MCF 10A (cell line): Measurements from ENCODE around the gene DAAM1. TPM values are rescaled to one million over a fixed set of nuclear protein-coding genes. Genes with fewer than 3 reads are reported as not detected.
A peak's percentile ranks its signal among the peaks of the same experiment; 100 is the strongest.

ENCODE experiments used
- BruUV-seq: library from RNA; stranded (reverse); fragments of 400-500 nt; replicated peaks from 2 replicates; lab custom pipeline; 2021; lab: Mats Ljungman, UMichigan
- CTCF ChIA-PET: fragments of 300-600 bp; sonication (Branson Sonifier 250); formaldehyde crosslinking; extraction: SDS; loops from one replicate; lab custom pipeline; 2021; ENCODE audit warnings: antibody characterized with exemption, inconsistent platforms; lab: Yijun Ruan, JAX
- POLR2A ChIA-PET: fragments of 300-600, 350-650 bp; sonication (Branson Sonifier 250); formaldehyde crosslinking; extraction: SDS; loops from one replicate; lab custom pipeline; 2020; ENCODE audit warnings: antibody characterized with exemption, inconsistent platforms; lab: Yijun Ruan, JAX
- DNase-seq: peaks from one replicate; pipeline ENCODE4 v3.0.0-alpha.2; 2018; ENCODE audit not compliant: unreplicated experiment
- H3K27ac Mint-ChIP-seq: one replicate; pipeline ENCODE4 v1.8.0; 2022; ENCODE audit warnings: mild to moderate bottlenecking, low read depth, mixed read lengths; ENCODE audit not compliant: unreplicated experiment
- H3K27me3 Mint-ChIP-seq: one replicate; pipeline ENCODE4 v1.8.0; 2022; ENCODE audit warnings: mixed read lengths; ENCODE audit not compliant: insufficient read depth, unreplicated experiment
- H3K36me3 Mint-ChIP-seq: one replicate; pipeline ENCODE4 v1.8.0; 2022; ENCODE audit warnings: mild to moderate bottlenecking, moderate library complexity, mixed read lengths; ENCODE audit not compliant: insufficient read depth, unreplicated experiment
- H3K4me1 Mint-ChIP-seq: one replicate; pipeline ENCODE4 v1.8.0; 2022; ENCODE audit warnings: mixed read lengths; ENCODE audit not compliant: insufficient read depth, unreplicated experiment
- H3K4me3 Mint-ChIP-seq: one replicate; pipeline ENCODE4 v1.8.0; 2022; ENCODE audit warnings: mild to moderate bottlenecking, moderate library complexity, mixed read lengths; ENCODE audit not compliant: unreplicated experiment
- H3K9me3 Mint-ChIP-seq: one replicate; pipeline ENCODE4 v1.8.0; 2022; ENCODE audit warnings: mixed read lengths; ENCODE audit not compliant: unreplicated experiment
- CTCF ChIP-seq: fragments of 200-600 bp; IDR thresholded peaks from one replicate; pipeline ENCODE4 v1.8.0; 2022; ENCODE audit warnings: antibody characterized with exemption, mild to moderate bottlenecking; ENCODE audit not compliant: unreplicated experiment
- intact Hi-C: fragments of 100-400 bp; cut with micrococcal nuclease; formaldehyde crosslinking; loops from 2 replicates; pipeline ENCODE4 v1.14.1; 2022
- total RNA-seq: library from RNA; stranded (reverse); gene quantifications from 2 replicates; pipeline ENCODE4 v1.2.3, GENCODE V29; 2022

Gene DAAM1
- total RNA-seq, 1 experiment from 2014 or later, result 27.4 TPM

- CTCF ChIA-PET, result no interaction called here
- POLR2A ChIA-PET, result interaction anchor here (0.9 to 1.3 kb wide), 2 partner anchors 14 to 19 kb away, joined by 3 read pairs; no protein-coding TSS in a partner anchor
- TF ChIP-seq CTCF, result no peak
- intact Hi-C loops, result no loop called here
- DNase-seq, result no peak
- H3K4me3 Mint-ChIP-seq, result no peak overlapping the region
- no TSS peak for BruUV-seq
- peaks cover 10% of the 10 kb centered on the region for H3K4me1 Mint-ChIP-seq
- peaks cover 6% of the 10 kb centered on the region for H3K36me3 Mint-ChIP-seq
- H3K9me3 Mint-ChIP-seq, result no peaks in the 10 kb centered on the region
- no peak overlapping the region for H3K27ac Mint-ChIP-seq
- no peaks in the 10 kb centered on the region for H3K27me3 Mint-ChIP-seq
Observed at GRCh38 chr14:59252772-59253500, 64.5 kb downstream of the DAAM1 start.

GRCh38 chr14:59253527-59253926 lies 65.1 kb downstream of the DAAM1 start:
- Mint-ChIP-seq H3K4me1 (peaks cover 10% of the 10 kb centered on the region), H3K27me3 (no peaks in the 10 kb centered on the region), H3K9me3 (no peaks in the 10 kb centered on the region), H3K36me3 (peaks cover 6% of the 10 kb centered on the region), H3K4me3 (no peak overlapping the region), H3K27ac (no peak overlapping the region)
- BruUV-seq, result no TSS peak
- TF ChIP-seq CTCF, result no peak
- POLR2A ChIA-PET, result no interaction called here
- intact Hi-C loops, result no loop called here
- CTCF ChIA-PET, result interaction anchor here (0.9 kb wide), 1 partner anchor 60 kb away, joined by 4 read pairs; no protein-coding TSS in a partner anchor
- DNase-seq, result no peak

GRCh38 chr14:59254146-59254910 lies 65.9 kb downstream of the DAAM1 start:
- DNase-seq, result peak; percentile 88
- Mint-ChIP-seq H3K4me3 (no peak overlapping the region), H3K27ac (peak overlapping the region; percentile 75), H3K9me3 (no peaks in the 10 kb centered on the region), H3K27me3 (no peaks in the 10 kb centered on the region), H3K4me1 (peaks cover 10% of the 10 kb centered on the region), H3K36me3 (peaks cover 6% of the 10 kb centered on the region)
- no peak for TF ChIP-seq CTCF
- ChIA-PET POLR2A (interaction anchor here (0.7 to 1.2 kb wide), 6 partner anchors 15 to 102 kb away, joined by 3 to 7 read pairs (median 4); no protein-coding TSS in a partner anchor), CTCF (interaction anchor here (0.6 to 0.9 kb wide), 2 partner anchors 61 to 1012 kb away, joined by 3 to 4 read pairs; no protein-coding TSS in a partner anchor)
- BruUV-seq, result no TSS peak
- intact Hi-C loops, result no loop called here
